Measurements from ENCODE around the gene RBP2.

The RBP2 gene

DNA sequence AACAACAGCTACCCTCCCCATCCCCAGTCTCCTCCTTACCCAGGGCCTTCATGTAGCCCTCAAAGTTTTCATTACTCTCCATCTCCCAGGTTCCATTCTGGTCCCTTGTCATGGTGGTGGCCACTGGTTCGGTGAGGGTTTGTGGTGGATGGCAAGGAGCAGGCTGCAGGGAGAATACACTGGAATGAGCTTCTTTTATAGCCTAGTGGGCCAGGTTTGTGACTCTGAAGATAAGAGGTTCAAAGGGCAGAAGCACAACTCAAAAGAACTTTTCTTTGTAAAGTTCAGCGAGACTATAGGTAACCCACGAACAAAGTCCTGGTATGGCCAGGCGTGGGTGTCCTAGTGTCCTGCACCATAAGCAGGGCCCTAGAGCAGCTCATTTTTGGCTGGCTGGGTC is at the start of gene RBP2:
Gene RBP2, minus strand, starts transcription at position 169 of the 400 bp plus-strand sequence. Its CDS starts 57 bp downstream, at position 112.
- no peak for DNase-seq (ENCODE audit: low read depth in 2 of 2)

- no peak for DNase-seq (ENCODE audit: low read depth in 2 of 2)
These were observed 48.7 kb upstream of the RBP2 start for GRCh38 chr3:139524841-139525636.

- DNase-seq (ENCODE audit: low read depth in 2 of 2): no peak
These were observed 47.4 kb upstream of the RBP2 start for GRCh38 chr3:139523718-139524117.

- no peak for DNase-seq (ENCODE audit: low read depth in 2 of 2)
These were observed 46.9 kb upstream of the RBP2 start for GRCh38 chr3:139523166-139523565.

DNA sequence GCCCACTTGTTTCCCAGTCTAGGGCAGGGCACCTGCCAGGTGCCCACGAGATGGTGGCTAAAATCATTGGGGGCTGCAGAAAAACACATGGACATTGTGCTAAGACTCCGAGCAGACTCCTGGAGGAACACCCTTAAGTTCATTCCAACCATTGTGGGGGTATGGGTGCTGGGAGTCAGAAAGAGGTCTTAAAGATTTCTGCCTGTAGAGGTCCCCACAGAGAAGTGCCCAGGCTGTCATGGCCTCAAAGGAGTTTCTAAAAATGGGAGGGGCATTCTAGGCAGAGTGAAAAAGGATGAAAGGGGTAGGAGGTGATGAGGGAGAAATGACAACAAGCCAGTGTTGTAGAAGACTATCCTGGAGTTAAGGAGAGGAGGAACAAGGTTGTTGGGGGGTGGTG is 46.1 kb upstream of the RBP2 start:
- DNase-seq (ENCODE audit: low read depth in 2 of 2): no peak

GRCh38 chr3:139521816-139522215 is 45.5 kb upstream of the RBP2 start:
- no peak for DNase-seq (ENCODE audit: low read depth in 2 of 2)

DNA sequence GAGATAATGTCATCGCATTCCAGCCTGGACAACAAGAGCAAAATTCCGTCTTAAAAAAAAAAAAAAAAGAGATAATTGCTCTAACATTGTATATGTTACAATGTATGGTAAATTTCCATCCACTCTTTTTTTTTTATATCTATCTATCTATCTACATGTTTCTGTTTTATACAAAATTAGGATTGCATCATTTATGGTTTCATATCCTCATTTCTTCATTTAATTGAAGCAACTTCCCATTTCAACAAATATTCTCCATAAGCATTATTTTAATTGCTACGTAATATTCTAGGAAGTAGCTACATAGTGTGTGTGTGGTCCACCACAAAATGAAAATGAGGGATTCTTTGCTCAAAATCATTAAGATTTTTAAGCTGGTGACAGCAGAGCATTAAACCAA is 44.8 kb upstream of the RBP2 start:
- no peak for DNase-seq (ENCODE audit: low read depth in 2 of 2)

DNA sequence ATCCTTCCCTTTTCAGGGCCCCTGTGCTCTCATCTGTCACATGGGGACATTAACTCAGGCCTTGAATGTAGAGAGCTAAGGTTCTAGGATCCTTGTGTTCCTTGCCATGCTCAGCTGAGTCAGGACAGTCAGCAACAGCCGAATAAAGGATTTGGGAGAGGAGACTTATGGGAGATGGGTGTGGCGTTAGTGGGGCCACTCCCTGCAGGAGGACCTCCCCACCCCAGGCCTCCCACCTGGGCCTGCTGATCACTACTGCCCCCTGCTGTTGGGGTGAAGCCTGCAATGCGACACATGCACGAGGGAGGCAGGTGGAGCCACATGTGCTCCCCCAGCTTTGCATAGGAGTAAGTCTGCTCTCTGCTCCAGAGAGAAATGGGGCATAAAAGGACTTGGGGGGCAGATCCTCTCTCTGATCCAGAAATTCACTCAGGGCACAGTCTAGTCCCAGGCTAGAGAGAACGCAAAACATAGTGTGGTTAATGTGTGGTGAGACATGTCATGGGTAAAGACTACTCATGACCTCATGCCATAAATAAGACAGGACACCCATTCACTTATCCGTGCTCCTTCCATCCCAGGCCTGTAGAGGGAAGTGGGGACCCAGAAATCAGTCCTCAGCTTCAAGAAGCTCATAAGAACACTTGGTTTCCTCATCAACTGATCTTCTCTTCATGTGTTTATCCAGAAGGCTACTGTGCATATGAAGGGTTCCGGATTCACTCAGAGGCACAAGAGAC is 43.9 kb upstream of the RBP2 start:
- DNase-seq (ENCODE audit: low read depth in 2 of 2): no peak

DNA sequence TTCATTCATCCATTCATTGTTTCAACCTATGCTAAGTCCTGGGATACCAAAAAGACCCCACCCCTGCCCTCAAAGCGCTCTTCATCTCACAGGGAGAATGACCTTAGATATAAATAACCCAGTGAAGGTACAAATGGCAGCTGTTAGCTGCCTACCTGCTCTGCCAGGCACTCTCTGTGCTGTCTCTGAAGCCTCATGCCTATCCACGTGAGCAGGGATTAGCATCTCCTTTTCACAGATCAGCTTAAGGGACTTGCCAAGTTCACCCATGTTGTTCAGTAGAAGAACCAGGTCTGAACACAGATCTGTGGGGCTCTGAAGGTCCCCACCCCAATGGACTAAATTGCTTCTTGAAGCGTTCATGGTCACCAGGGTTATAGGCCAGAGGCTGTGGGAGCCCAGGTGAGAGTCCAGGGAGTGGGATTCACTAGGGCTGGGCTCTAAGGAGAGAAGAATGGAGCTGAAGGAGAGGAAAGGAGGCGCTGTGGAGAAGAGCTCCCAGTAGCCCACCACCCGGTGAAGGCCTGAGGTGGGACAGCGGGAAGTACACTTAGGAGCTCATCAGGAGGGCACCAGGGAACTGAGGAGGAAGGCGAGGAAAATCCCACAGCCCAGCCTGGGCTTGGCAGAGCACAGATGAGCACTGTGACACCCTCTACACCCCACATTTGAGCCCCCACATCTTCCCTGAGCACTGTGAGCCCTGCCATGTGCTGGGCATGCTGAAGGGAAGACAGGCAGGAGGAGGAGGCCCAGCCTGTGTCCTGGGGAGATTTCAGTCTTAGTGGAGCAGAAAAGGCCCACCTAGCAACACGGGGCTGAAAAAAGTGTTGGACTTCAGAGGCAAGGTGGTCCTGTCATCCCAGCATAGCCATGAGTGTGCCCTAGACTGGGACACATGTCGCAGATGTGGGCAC is 42.9 kb upstream of the RBP2 start:
- no peak for DNase-seq (ENCODE audit: low read depth in 2 of 2)

DNA sequence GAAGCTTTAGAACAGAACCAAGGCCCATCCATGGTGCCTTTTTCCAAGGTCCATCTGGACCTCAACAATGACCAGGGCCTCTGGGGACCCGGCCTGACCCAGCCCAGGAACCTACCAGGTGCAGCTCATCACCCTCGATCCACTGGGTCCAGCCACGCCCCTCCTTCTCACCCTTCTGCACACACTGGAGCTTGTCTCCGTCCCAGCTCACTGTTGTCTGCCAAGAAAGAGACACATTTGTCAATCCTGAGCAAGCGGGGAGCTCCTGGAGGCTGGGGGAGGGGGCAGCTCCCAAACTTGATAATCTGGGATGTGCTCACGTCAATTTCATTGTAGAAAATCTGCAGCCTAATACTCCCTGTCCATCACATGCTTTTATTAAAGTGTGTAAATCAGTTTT is 42.0 kb upstream of the RBP2 start:
- DNase-seq (ENCODE audit: low read depth in 2 of 2): no peak

- no peak for DNase-seq (ENCODE audit: low read depth in 2 of 2)
These were observed 41.2 kb upstream of the RBP2 start for GRCh38 chr3:139517321-139518065.

GRCh38 chr3:139514741-139515140 is 38.4 kb upstream of the RBP2 start:
- DNase-seq (ENCODE audit: low read depth in 2 of 2): no peak

DNA sequence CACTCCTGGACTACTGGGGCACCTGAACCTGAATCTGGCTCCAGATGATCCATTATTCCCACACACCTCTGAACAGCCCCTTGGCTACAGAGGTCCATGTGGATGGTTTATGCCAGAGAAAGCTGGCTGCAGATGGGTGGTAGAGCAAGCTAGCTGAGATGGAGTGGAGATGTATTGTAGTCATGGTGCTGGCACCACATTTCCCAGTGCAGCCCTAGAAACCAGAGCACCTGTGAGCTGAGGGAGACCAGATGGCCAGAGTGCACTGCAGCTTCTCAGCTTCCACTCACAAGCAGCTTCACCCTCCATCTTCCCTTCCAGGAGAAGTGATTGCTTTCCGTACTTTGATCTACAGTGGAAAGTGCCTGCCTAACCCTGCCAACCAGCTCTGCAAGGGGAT is 33.3 kb upstream of the RBP2 start:
- DNase-seq (ENCODE audit: low read depth in 2 of 2): no peak

DNA sequence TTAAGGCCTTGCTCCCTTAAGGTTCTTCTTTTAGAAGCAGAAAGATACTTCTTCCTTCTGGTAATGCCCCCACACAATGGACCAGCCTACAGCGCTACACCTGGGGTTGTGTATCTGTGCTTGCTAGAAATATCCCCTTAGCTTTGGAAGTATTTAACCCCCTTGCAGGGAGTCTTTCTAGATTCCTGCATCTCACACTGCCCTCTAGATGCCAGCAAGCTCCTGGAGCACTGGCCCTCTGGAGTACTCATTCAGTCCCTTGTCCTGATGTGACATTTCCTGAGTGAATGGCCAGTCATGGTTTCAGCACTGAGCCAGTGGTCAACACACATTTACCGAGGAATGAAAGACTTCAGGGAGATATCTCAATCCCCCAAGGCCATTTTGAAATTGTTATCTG is 30.4 kb upstream of the RBP2 start:
- no peak for DNase-seq (ENCODE audit: low read depth in 2 of 2)

DNA sequence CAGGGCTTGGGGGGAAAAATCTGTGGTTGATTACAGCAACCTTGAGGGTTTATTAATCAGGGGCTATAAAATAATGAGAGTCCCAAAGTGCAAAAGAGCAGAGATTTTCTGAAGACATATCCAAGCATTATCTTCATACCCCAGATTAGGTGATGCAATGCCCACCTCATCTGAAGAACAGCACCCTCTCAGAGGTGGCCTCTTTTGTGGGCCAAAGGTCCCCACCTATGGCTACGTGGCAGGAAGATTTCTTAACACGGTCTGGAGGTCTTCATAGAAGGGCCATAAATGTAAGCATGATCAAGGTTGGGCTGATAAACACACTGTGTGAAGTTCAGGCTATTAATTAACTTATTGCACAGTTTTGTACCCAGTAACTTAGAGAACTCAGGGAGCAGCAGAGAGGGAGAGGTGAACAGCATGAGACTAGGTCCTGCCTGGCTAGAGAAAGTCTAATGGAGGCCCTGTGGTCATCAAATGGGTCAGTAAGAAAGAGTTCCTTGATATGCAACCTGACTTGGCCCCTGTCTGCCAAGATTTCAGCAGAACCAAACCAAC is 29.6 kb upstream of the RBP2 start:
- DNase-seq (ENCODE audit: low read depth in 2 of 2): no peak

DNA sequence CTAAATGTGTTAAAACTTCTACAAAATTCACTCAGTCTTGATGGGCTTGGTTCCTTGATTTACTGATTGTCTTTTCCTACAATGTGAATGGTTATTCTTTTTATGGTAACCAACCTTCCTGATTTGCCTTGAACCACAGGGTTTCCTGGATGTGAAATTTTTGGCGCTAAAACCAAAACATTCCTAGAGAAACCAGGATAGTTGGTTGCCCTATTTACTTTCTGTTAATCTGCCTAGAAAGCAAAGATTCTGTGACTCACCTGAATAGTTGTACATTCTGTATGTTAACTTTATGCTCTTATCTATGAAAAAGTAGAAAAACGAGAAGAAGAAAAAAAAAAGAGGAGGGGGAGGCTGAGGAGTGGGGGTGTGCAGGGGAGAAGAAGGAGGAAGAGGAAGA is 23.2 kb upstream of the RBP2 start:
- no peak for DNase-seq (ENCODE audit: low read depth in 2 of 2)

DNA sequence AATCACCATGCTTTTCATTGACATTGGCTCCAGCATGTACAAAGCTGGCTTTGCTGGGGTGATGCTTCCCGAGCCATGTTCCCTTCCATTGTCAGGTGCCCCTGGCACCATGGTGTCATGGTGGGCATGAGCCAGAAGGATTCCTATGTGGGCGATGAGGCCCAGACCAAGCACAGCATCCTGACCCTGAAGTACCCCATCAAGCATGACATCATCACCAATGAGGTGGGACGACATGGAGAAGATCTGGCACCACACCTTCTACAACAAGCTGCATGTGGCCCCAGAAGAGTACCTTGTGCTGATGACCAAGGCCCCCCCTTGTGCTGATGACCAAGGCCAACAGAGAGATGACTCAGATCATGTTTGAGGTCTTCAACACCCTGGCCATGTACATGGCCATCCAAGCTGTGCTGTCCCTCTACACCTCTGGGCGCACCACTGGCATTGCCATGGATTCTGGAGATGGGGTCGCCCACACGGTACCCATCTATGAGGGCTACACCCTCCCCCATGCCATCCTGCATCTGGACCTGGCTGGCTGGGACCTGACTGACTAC is 17.6 kb upstream of the RBP2 start:
- DNase-seq (ENCODE audit: low read depth in 2 of 2): no peak

GRCh38 chr3:139491966-139492365 is 15.7 kb upstream of the RBP2 start:
- DNase-seq (ENCODE audit: low read depth in 2 of 2): no peak

- no peak for DNase-seq (ENCODE audit: low read depth in 2 of 2)
These were observed 14.8 kb upstream of the RBP2 start for GRCh38 chr3:139491027-139491700.

GRCh38 chr3:139482206-139482605 is 5.9 kb upstream of the RBP2 start:
- DNase-seq (ENCODE audit: low read depth in 2 of 2): no peak

Data from stimulated activated CD8-positive, alpha-beta memory T cell treated with anti-CD3 and anti-CD28 coated beads, Interleukin-15, amount 100 ng/mL, for 4 hours (primary cell).